ENCODE measurements around the gene PAN3.

Gene PAN3

DNA sequence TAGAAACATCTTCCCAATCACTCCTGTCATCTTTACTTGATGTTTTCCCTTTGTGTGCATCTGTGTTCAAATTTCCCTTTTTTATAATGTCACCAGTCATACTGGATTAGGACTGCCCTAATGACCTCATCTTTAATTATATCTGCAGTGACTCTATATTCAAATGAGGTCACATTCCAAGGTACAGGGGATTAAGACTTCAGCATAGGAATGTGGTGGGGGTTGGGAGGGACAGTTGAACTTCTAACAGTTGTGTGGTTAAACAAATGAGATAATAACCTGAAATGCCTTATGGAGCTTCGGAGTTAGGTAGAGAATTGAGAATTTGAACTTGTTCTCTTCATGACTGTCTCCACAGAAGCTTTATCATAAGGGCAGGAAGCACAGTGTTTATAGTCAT lies 23.0 kb downstream of the PAN3 start:
- no peak for DNase-seq (ENCODE audit: low spot score)
- TF ChIP-seq, protein P1, sequence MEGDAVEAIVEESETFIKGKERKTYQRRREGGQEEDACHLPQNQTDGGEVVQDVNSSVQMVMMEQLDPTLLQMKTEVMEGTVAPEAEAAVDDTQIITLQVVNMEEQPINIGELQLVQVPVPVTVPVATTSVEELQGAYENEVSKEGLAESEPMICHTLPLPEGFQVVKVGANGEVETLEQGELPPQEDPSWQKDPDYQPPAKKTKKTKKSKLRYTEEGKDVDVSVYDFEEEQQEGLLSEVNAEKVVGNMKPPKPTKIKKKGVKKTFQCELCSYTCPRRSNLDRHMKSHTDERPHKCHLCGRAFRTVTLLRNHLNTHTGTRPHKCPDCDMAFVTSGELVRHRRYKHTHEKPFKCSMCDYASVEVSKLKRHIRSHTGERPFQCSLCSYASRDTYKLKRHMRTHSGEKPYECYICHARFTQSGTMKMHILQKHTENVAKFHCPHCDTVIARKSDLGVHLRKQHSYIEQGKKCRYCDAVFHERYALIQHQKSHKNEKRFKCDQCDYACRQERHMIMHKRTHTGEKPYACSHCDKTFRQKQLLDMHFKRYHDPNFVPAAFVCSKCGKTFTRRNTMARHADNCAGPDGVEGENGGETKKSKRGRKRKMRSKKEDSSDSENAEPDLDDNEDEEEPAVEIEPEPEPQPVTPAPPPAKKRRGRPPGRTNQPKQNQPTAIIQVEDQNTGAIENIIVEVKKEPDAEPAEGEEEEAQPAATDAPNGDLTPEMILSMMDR (IDR thresholded peaks at IDR 0.05) = no peak
- Histone ChIP-seq H3K27ac (no peak overlapping the region), H3K4me3 (no peak overlapping the region)

DNA sequence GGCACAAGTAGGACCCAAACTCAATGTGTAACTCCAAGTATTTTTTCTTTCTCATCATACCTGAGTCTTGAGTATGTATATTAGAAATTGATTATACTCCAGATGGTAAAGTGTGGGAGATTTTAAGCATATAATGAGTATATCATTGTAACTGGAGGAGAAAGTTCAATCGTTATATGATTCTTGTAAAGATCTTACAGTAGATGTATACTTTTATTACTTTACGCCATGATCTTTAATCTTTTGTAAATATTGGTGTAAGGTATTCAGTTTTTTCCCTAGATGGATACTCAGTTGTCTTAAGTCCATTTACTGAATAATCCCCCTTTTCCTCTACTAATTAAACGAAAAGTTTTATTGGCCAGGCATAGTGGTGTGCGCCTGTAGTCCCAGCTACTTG lies 25.2 kb downstream of the PAN3 start:
- no peak for DNase-seq (ENCODE audit: low spot score)
- H3K27ac ChIP-seq = no peak overlapping the region
- no peak overlapping the region for H3K4me3 ChIP-seq
- TF ChIP-seq, protein P1 (IDR thresholded peaks at IDR 0.05) = no peak

DNA sequence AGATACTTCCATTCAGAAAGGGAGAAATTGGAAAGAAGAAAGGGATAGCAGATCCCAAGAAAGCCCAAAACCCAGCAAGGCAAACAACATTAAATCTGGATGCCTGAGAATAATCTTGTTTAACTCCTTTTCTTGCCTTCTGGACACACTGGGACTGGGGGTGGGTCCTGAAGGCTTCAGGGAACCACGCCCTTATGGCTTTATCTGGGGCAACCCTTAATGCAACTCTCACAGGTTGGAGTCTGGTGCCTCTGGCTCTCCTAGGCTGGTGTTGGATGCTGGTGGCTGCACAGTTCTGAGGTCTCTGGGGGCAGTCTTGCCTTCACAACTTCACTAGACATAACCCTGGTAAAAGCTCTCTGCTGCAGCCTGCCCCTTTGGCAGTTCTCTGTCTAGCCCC lies 27.9 kb downstream of the PAN3 start:
- TF ChIP-seq, protein P1 (IDR thresholded peaks at IDR 0.05) = no peak
- no peak for DNase-seq (ENCODE audit: low spot score)
- Histone ChIP-seq H3K27ac (no peak overlapping the region), H3K4me3 (no peak overlapping the region)

DNA sequence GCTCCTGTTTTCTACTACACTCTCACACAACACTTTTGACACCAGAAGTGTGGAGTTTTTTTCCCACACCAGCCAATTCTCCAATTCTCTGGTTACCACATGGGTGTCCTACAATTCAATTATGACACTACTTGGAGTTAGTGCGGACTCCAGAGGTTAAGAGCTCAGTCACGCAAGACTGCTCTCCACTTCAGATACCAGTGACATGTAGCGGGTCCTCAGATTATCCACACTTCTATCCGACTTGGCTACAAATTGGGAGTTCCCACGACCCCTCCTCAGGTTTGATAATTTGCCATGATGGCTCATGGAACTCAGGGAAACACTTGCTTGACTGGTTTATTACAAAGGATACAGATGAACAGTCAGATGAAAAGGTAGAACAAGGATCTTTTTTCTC lies 32.9 kb downstream of the PAN3 start:
- Histone ChIP-seq H3K4me3 (no peak overlapping the region), H3K27ac (no peak overlapping the region)
- no peak for DNase-seq (ENCODE audit: low spot score)
- TF ChIP-seq, protein P1 (IDR thresholded peaks at IDR 0.05) = no peak

DNA sequence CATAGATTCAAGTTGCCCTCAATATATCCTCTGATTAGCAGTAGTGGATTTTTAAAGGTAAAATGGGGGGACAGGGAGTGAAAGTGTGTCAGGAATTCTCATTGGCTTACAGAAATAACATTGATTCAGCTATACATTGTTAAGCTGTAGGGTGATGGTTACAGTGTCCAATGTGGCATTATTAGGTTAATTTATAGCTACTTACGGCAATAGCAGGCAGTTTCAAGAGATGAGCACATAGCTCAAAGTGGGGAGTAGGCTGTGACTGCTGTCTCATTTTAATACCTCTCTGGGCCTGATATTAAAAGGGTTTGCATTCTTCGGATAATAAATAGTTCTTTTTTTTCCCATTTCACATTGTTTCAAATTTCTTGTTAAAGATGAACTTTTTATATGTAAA lies 34.6 kb downstream of the PAN3 start:
- Histone ChIP-seq H3K4me3 (no peak overlapping the region), H3K27ac (no peak overlapping the region)
- TF ChIP-seq, protein P1 (IDR thresholded peaks at IDR 0.05) = no peak
- no peak for DNase-seq (ENCODE audit: low spot score)

DNA sequence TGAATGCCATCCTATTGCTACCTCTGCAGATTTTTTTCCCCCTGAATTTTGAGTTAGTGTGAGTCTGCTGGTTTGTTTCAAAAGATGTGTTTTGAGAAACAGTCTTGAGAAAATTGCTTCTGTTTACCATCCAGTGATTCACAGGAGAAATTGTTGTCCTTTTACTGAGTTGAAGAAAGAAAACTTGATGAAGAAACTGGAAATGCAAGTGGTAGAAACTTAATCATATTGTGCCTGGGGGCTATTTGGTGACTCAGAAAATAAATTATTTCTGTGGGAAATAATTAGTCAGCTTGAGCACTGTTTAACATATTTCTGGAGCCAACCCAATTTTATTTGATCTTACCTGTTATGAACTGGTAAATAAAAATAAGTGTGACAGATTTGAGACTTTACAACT lies 35.4 kb downstream of the PAN3 start:
- no peak overlapping the region for H3K4me3 ChIP-seq
- H3K27ac ChIP-seq = no peak overlapping the region
- no peak for DNase-seq (ENCODE audit: low spot score)
- TF ChIP-seq, protein P1 (IDR thresholded peaks at IDR 0.05) = no peak

DNA sequence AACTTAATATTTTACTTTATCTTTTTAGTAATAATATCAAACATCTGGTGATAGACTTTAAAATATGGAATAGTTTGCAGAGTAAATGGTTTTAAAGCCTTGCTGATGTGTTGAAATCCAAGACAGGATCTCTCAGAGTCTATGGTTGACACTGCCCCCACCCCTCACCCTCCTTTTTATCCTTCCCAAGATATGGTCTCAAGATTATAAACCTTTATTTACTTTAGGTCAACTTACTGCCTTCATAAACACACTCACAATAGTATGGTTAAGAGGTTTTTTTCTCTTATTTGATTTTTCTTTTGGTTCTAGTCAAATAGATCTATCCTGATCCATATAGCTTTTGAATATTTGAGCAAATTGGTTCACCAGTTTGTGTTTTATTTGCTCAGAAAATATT lies 39.0 kb downstream of the PAN3 start:
- TF ChIP-seq, protein P1 (IDR thresholded peaks at IDR 0.05) = no peak
- H3K27ac ChIP-seq = no peak overlapping the region
- no peak for DNase-seq (ENCODE audit: low spot score)
- no peak overlapping the region for H3K4me3 ChIP-seq
